ENCODE measurements around the gene UBE3A.

UBE3A gene

GRCh38 chr15:25368850-25369249, 70.0 kb downstream of the UBE3A start (continued):
- TF ChIP-seq ARNTL (CRISPR knock-in tag; IDR thresholded peaks at IDR 0.05; ENCODE audit: borderline replicate concordance, low read depth) (no peak), ZFP3 (CRISPR knock-in tag; IDR thresholded peaks at IDR 0.05) (no peak), ZFP30 (CRISPR knock-in tag; IDR thresholded peaks at IDR 0.05) (no peak)

- TF ChIP-seq RARB (CRISPR knock-in tag; IDR thresholded peaks at IDR 0.05): no peak
- TF ChIP-seq GLIS3 (CRISPR knock-in tag; IDR thresholded peaks at IDR 0.05): no peak
- TF ChIP-seq TCF4 (CRISPR knock-in tag; IDR thresholded peaks at IDR 0.05; ENCODE audit: borderline replicate concordance): no peak
- TF ChIP-seq ZFP30 (CRISPR knock-in tag; IDR thresholded peaks at IDR 0.05): no peak
- TF ChIP-seq CSDC2 (CRISPR knock-in tag; IDR thresholded peaks at IDR 0.05): no peak
- no peak for TF ChIP-seq ZNF70 (CRISPR knock-in tag; IDR thresholded peaks at IDR 0.05)
- no peak for TF ChIP-seq ISL1 (CRISPR knock-in tag; IDR thresholded peaks at IDR 0.05)
- no peak for TF ChIP-seq PATZ1 (CRISPR knock-in tag; IDR thresholded peaks at IDR 0.05; ENCODE audit: borderline replicate concordance)
- TF ChIP-seq POU6F1 (CRISPR knock-in tag; IDR thresholded peaks at IDR 0.05; ENCODE audit: borderline replicate concordance, low read depth): no peak
- TF ChIP-seq CSRNP3 (CRISPR knock-in tag; IDR thresholded peaks at IDR 0.05): no peak
- TF ChIP-seq PPARA (CRISPR knock-in tag; IDR thresholded peaks at IDR 0.05; ENCODE audit: borderline replicate concordance): no peak
- TF ChIP-seq ZNF8 (CRISPR knock-in tag; IDR thresholded peaks at IDR 0.05): no peak
- no peak for TF ChIP-seq CREB5 (CRISPR knock-in tag; IDR thresholded peaks at IDR 0.05; ENCODE audit: low read depth)
- TF ChIP-seq ZFP3 (CRISPR knock-in tag; IDR thresholded peaks at IDR 0.05): no peak
- no peak for ATAC-seq
These were observed 72.8 kb downstream of the UBE3A start for GRCh38 chr15:25366058-25366457.

GRCh38 chr15:25362545-25362944, 76.3 kb downstream of the UBE3A start:
- TF ChIP-seq ZFP3 (CRISPR knock-in tag; IDR thresholded peaks at IDR 0.05) (no peak), ZNF565 (CRISPR knock-in tag; conservative IDR thresholded peaks at IDR 0.05; ENCODE audit: low read depth) (no peak), GLIS3 (CRISPR knock-in tag; IDR thresholded peaks at IDR 0.05) (no peak), CSDC2 (CRISPR knock-in tag; IDR thresholded peaks at IDR 0.05) (no peak), PPARA (CRISPR knock-in tag; IDR thresholded peaks at IDR 0.05; ENCODE audit: borderline replicate concordance) (no peak), CREB5 (CRISPR knock-in tag; IDR thresholded peaks at IDR 0.05; ENCODE audit: low read depth) (no peak), OSR1 (CRISPR knock-in tag; IDR thresholded peaks at IDR 0.05) (no peak), TSHZ2 (CRISPR knock-in tag; IDR thresholded peaks at IDR 0.05) (no peak)
- no peak for ATAC-seq
